Stimulated activated CD4-positive, alpha-beta T cell treated with anti-CD3 and anti-CD28 coated beads, Interleukin-4, amount 100 ng/mL, for 48 hours (primary cell): Measurements from ENCODE around the gene LGALS13.
"Not testable (repeated sequence)": the region's sequence is repeated elsewhere in the genome, so short reads cannot be mapped to it uniquely, and the experiment has no call there.

ENCODE experiments used
- DNase-seq, 2 donors: peaks; one replicate each; pipeline ENCODE4 v3.0.0-alpha.2; 2020; ENCODE audit warnings: low read depth in 2 of 2

LGALS13 gene

DNA sequence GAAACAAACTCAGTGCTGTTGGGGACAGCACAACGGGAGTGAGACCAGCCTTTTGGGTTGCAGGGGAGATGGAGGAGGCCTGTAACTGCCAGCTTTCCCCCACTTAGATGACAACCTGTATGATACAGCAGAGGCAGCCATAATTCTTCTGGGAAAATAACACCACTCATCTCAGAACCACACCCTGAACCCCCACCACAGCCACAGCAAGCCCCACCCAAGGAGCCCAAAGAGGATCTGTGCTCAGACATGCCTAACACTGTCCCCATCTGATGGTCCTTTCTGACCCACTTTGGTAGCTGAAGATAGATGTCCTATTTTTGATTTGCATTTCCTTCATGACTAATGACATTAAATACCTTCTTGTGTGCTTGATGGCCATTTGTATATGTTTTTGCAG, 15.4 kb downstream of the LGALS13 start:
- no peak for DNase-seq

DNA sequence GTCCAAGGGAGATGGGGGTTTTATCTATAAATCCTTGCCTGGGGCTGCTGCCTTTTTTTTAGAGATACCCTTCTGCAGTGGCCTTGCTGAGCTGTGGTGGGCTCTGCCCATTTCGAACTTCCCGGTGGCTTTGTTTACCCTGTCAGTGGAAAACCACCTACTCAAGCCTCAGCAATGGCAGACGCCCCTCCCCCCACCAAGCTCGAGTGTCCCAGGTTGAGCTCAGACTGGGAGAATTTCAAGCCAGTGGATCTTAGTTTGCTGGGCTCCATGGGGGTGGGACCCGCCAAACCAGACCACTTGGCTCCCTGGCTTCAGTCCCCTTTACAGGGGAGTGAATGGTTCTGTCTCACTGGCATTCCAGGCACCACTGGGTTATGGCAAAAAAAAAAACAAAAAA, 21.6 kb downstream of the LGALS13 start:
- DNase-seq: no peak

DNA sequence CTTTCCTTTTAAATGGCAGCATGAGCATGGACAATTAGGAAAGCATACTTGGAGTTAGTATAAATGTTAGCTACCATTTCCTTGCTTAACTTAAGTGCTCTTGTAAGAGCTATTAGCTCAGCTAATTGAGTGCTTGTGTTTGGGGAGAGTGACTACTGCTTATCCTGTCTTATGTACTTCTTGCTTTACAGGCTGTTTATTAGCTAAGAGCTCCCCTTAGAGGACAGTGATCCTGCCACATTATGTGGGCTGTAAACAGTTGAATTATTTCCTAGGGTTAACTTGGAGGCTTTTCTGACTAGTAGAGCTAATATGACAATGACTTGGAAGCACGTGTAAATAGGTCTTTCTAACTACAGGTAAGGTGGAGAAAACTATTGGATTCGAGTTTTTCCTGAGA, 25.3 kb downstream of the LGALS13 start:
- not testable (repeated sequence) for DNase-seq

DNA sequence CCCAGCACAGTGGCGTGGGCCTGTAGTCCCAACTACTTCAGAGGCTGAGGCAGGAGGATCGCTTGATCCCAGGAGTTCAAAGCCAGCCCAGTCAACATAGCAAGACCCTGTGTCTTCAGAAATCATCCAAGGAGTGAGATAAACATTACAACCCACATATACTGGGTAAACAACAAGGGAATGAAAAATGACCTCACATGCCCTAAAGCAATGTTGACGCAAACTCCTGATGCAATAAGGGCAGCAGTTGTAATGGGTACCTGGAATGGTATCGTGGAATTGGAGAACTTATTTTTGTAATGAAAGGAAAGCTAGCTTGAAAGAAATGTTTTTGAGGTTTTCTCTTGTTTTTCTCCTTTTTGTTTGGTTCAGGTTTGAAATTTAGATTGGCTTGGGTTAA, 28.9 kb downstream of the LGALS13 start:
- no peak for DNase-seq

DNA sequence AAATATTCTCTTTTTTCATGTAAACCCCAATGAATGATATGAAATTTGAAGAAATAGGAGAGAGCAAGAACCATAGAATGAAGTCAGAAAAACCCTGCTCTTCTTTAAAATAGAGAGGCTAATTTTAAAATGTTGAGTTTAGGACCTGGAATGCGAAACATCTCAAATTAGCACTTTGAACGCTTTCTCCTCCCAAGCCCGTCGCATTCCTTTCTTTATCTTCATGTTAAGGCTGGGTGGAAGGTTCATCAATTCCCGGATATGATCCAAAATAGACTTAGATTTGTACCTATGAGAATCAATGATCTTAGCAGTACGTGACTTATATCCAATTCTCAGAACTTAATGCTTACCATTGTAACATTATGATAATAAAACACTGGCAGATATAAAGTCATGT, 29.3 kb downstream of the LGALS13 start:
- no peak for DNase-seq

DNA sequence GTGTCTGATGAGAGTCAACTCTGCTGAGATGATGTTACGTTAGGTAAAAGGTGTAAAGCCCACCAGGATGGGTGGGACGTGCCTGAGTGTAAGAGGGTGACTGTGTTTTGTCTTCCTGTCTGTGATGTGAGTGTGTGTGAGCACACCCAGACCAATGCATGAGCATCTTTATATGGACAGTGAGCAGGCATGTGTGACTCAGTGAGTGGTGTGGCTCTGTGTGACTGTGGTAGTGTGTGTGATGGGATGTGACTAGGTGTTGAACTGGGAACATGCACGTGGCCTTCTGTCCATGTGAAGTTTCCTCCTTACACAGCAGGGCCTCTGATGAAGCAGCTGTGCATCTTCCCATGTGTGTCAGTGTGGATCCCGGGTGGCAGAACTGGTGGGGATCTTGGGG, 35.6 kb downstream of the LGALS13 start:
- DNase-seq: no peak

DNA sequence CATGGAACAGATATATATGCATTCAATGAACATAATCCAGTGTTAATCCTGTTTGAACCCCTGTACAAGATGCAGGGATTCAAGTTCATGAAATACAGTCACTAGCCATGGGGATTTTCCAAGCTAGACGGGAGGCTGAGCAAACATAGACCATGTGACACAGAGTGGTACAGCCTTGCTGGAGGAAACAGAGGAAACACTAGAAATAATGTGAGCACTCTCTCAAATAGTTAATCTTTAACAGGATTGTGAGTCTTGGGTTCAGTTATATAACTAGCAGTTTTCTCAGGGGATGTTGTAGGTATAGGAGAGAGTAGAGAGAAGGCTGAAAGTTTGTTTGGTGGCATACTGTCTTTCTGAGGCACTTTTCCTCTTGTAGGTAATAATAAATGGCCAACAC, 39.4 kb downstream of the LGALS13 start:
- no peak for DNase-seq

DNA sequence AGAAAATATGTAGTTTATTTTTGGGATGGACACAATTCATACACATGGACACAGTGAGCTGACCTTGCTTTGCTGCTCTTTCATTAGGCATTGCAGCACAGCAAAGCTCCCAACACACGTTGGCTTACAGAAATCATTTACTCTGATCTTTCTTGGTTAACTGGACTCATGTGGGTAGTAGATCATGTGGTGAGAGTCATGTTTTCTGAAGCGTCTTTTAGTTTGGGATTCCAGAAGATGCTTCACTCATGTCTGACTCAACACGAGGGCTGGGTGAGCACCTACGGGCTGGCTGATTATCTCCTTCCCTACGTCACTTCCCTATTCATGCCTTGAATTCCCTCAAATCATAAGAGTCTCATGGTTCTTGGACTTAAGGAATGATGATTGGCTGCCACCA, 41.3 kb downstream of the LGALS13 start:
- no peak for DNase-seq

DNA sequence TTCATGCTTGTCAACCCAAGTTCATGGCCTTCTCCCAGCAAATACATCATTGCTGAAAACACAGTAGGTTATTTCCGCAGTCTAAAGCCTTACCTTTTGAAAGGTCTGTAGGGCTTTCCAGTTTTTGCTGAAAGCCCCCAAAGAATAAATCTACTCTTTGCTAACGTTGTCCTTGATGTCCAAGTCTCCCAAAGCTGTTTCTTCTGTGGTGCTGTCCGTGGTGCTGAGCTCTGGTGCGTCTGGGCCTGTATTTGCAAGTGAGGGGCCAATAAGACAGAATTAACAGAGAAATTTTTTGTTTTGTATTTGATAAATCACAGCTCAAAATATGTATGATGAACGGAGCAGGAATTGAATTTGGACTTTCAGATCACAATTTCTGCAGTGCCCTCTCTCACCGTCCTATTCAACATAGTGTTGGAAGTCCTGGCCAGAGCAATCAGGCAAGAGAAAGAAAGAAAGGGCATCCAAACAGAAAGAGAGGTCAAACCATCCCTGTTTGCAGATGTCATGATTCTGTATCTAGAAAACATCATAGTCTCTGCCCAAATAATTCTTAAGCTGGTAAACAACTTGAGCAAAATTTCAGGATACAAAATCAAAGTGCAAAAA, 43.6 kb downstream of the LGALS13 start:
- DNase-seq: peak; percentile 10 to 11

DNA sequence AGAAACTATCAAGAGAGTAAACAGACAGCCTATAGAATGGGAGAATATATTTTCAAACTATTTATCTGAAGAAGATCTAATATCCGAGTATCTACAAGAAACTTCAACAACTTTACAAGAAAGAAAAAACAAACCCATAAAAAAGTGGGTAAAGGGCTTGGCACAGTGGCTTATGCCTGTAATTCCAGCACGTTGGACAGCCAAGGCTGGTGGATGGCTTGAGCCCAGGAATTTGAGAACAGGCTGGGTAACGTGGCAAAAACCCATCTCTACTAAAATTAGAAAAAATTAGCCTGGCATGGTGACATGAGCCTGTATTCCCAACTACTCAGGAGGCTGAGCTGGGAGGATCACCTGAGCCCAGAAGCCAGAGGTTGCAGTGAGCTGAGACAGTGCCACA, 45.6 kb downstream of the LGALS13 start:
- no peak for DNase-seq

DNA sequence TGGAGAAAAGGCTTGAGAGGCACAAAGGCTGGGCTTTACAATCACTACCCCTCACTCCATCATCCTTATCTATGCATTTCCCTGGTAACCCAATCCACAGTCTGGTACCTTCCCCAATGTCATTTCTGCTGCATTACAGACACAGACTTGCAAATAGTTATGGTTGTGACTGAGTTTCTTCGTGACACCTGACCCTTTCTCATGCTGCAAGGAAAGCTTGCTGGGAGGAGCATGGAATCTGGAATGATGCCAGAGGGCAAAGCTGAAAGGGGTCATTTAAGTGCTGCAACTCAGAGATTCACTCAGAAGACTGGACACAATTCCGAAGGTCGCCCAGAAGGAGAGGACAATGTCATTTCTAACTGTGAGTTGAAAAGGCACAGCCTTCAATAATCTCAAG, 53.3 kb downstream of the LGALS13 start, which contains the start of gene LGALS16:
Gene LGALS16, plus strand, starts transcription at position 301 of the 400 bp plus-strand sequence. Its CDS starts 49 bp downstream, at position 350.
- DNase-seq: no peak
